OCI-M2 (cell line): ENCODE data around the gene SPARC.

Experiments used
- DNase-seq: peaks from one replicate; lab custom pipeline; 2025; ENCODE audit not compliant: unreplicated experiment; lab: John Stamatoyannopoulos, UW

Gene SPARC

GRCh38 chr5:151660616-151661495, 25.9 kb downstream of the SPARC start:
- no peak for DNase-seq

- peak; percentile 16 for DNase-seq
These were observed 27.5 kb downstream of the SPARC start for GRCh38 chr5:151659001-151659754.

GRCh38 chr5:151657114-151657513, 29.6 kb downstream of the SPARC start:
- no peak for DNase-seq

GRCh38 chr5:151656311-151656710, 30.4 kb downstream of the SPARC start:
- no peak for DNase-seq

- peak; percentile 7 for DNase-seq
These were observed 34.6 kb downstream of the SPARC start for GRCh38 chr5:151651997-151652645.

GRCh38 chr5:151648988-151649387, 37.7 kb downstream of the SPARC start:
- DNase-seq, result no peak

GRCh38 chr5:151648089-151648488, 38.6 kb downstream of the SPARC start:
- DNase-seq, result no peak

- DNase-seq, result no peak
These were observed 39.3 kb downstream of the SPARC start for GRCh38 chr5:151647320-151647861.

GRCh38 chr5:151646334-151646733, 40.4 kb downstream of the SPARC start:
- DNase-seq, result no peak

GRCh38 chr5:151643388-151643787, 43.3 kb downstream of the SPARC start:
- no peak for DNase-seq

- DNase-seq, result no peak
These were observed 44.1 kb downstream of the SPARC start for GRCh38 chr5:151642472-151643140.

- no peak for DNase-seq
These were observed 48.1 kb downstream of the SPARC start for GRCh38 chr5:151638619-151639018.

GRCh38 chr5:151637676-151638075, 49.0 kb downstream of the SPARC start:
- DNase-seq, result no peak

GRCh38 chr5:151633892-151634291, 52.8 kb downstream of the SPARC start:
- DNase-seq, result no peak

GRCh38 chr5:151632941-151633340, 53.8 kb downstream of the SPARC start:
- DNase-seq, result no peak

- no peak for DNase-seq
These were observed 54.2 kb downstream of the SPARC start for GRCh38 chr5:151632524-151632923.

- DNase-seq, result no peak
These were observed 54.8 kb downstream of the SPARC start for GRCh38 chr5:151631941-151632340.

- no peak for DNase-seq
These were observed 56.6 kb downstream of the SPARC start for GRCh38 chr5:151630088-151630487.

- no peak for DNase-seq
These were observed 58.4 kb downstream of the SPARC start for GRCh38 chr5:151628112-151628823.

GRCh38 chr5:151627650-151628049, 59.1 kb downstream of the SPARC start:
- no peak for DNase-seq
